Measurements from ENCODE around the gene PRDM2.

The PRDM2 gene

DNA sequence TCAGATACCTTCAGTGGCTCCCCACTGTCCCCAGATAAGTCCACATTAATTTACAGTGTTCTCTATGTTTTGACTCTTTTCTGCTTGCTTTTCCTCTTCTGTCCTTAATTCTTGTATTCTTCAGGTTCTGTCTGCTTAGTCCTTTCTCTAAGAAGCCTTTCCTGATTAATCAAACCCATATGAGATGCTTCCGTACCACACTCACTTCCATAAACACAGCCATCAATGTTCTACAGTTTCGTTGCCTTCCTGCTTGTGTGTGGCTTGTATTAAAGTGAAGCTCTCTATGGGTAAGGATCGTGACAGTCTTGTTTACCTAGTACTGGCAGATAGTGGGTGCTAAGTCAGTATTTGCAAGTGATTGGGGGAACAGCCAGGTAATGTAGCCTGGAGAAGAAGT lies 75.9 kb downstream of the PRDM2 start:
- no peaks in the 10 kb centered on the region for H3K9me2 ChIP-seq (ENCODE audit: low read depth, low read length)
- H3K4me2 ChIP-seq (ENCODE audit: low read length), result no peak overlapping the region
- peaks cover 5% of the 10 kb centered on the region; the same call in 1 of the 2 replicates for H4K20me1 ChIP-seq (ENCODE audit: insufficient read depth, low read length)
- H3K27me3 ChIP-seq (ENCODE audit: insufficient read depth, low read length), result no peaks in the 10 kb centered on the region
- H2AFZ ChIP-seq (ENCODE audit: low read length), result no peak overlapping the region
- H3K9ac ChIP-seq (ENCODE audit: low read length), result no peak overlapping the region
- H3K9me3 ChIP-seq (ENCODE audit: low read length), result no peaks in the 10 kb centered on the region
- no peak overlapping the region for H3K4me3 ChIP-seq (ENCODE audit: low read depth, low read length, poor library complexity, severe bottlenecking)
- H3F3A ChIP-seq (ENCODE audit: insufficient read depth, low read length), result no peaks in the 10 kb centered on the region
- peaks cover 28% of the 10 kb centered on the region for H3K4me1 ChIP-seq (ENCODE audit: insufficient read depth, low read length, severe bottlenecking)
- TF ChIP-seq EZH2 (IDR thresholded peaks at IDR 0.05; ENCODE audit: borderline replicate concordance, low read length), result no peak
- TF ChIP-seq, protein P1, sequence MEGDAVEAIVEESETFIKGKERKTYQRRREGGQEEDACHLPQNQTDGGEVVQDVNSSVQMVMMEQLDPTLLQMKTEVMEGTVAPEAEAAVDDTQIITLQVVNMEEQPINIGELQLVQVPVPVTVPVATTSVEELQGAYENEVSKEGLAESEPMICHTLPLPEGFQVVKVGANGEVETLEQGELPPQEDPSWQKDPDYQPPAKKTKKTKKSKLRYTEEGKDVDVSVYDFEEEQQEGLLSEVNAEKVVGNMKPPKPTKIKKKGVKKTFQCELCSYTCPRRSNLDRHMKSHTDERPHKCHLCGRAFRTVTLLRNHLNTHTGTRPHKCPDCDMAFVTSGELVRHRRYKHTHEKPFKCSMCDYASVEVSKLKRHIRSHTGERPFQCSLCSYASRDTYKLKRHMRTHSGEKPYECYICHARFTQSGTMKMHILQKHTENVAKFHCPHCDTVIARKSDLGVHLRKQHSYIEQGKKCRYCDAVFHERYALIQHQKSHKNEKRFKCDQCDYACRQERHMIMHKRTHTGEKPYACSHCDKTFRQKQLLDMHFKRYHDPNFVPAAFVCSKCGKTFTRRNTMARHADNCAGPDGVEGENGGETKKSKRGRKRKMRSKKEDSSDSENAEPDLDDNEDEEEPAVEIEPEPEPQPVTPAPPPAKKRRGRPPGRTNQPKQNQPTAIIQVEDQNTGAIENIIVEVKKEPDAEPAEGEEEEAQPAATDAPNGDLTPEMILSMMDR (IDR thresholded peaks at IDR 0.05; ENCODE audit: low read length), result no peak
- H3K79me2 ChIP-seq (ENCODE audit: insufficient read depth, low read length), result peaks cover 34% of the 10 kb centered on the region
- peaks cover 96% of the 10 kb centered on the region for H3K36me3 ChIP-seq (ENCODE audit: insufficient read depth, low read length)
- H3K27ac ChIP-seq (ENCODE audit: low read depth, low read length, poor library complexity, severe bottlenecking), result no peak overlapping the region

DNA sequence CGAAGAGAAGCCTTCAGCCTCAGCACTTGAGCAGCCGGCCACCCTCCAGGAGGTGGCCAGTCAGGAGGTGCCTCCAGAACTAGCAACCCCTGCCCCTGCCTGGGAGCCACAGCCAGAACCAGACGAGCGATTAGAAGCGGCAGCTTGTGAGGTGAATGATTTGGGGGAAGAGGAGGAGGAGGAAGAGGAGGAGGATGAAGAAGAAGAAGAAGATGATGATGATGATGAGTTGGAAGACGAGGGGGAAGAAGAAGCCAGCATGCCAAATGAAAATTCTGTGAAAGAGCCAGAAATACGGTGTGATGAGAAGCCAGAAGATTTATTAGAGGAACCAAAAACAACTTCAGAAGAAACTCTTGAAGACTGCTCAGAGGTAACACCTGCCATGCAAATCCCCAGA lies 78.4 kb downstream of the PRDM2 start:
- Histone ChIP-seq H3K9me3 (ENCODE audit: low read length) (no peaks in the 10 kb centered on the region), H3K9me2 (ENCODE audit: low read depth, low read length) (no peaks in the 10 kb centered on the region), H4K20me1 (ENCODE audit: insufficient read depth, low read length) (peaks cover 5% of the 10 kb centered on the region; the same call in 1 of the 2 replicates), H3K4me3 (ENCODE audit: low read depth, low read length, poor library complexity, severe bottlenecking) (no peak overlapping the region), H3K27ac (ENCODE audit: low read depth, low read length, poor library complexity, severe bottlenecking) (no peak overlapping the region), H3K4me2 (ENCODE audit: low read length) (no peak overlapping the region), H3K36me3 (ENCODE audit: insufficient read depth, low read length) (peaks cover 100% of the 10 kb centered on the region), H3K27me3 (ENCODE audit: insufficient read depth, low read length) (no peaks in the 10 kb centered on the region), H3K79me2 (ENCODE audit: insufficient read depth, low read length) (peaks cover 28% of the 10 kb centered on the region), H3F3A (ENCODE audit: insufficient read depth, low read length) (no peaks in the 10 kb centered on the region), H3K4me1 (ENCODE audit: insufficient read depth, low read length, severe bottlenecking) (peaks cover 49% of the 10 kb centered on the region), H2AFZ (ENCODE audit: low read length) (no peak overlapping the region), H3K9ac (ENCODE audit: low read length) (no peak overlapping the region)
- TF ChIP-seq, protein P1 (IDR thresholded peaks at IDR 0.05; ENCODE audit: low read length), result no peak
- TF ChIP-seq EZH2 (IDR thresholded peaks at IDR 0.05; ENCODE audit: borderline replicate concordance, low read length), result no peak

DNA sequence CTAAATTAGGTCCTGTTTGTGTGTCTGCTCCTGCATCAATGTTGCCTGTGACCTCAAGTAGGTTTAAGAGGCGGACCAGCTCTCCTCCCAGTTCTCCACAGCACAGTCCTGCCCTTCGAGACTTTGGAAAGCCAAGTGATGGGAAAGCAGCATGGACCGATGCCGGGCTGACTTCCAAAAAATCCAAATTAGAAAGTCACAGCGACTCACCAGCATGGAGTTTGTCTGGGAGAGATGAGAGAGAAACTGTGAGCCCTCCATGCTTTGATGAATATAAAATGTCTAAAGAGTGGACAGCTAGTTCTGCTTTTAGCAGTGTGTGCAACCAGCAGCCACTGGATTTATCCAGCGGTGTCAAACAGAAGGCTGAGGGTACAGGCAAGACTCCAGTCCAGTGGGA lies 79.9 kb downstream of the PRDM2 start:
- TF ChIP-seq, protein P1 (IDR thresholded peaks at IDR 0.05; ENCODE audit: low read length), result no peak
- TF ChIP-seq EZH2 (IDR thresholded peaks at IDR 0.05; ENCODE audit: borderline replicate concordance, low read length), result no peak
- Histone ChIP-seq H2AFZ (ENCODE audit: low read length) (no peak overlapping the region), H3K9me2 (ENCODE audit: low read depth, low read length) (no peaks in the 10 kb centered on the region), H3K9me3 (ENCODE audit: low read length) (no peaks in the 10 kb centered on the region), H3K79me2 (ENCODE audit: insufficient read depth, low read length) (peaks cover 36% of the 10 kb centered on the region), H3K9ac (ENCODE audit: low read length) (no peak overlapping the region), H3K4me2 (ENCODE audit: low read length) (no peak overlapping the region), H3K27ac (ENCODE audit: low read depth, low read length, poor library complexity, severe bottlenecking) (no peak overlapping the region), H3K27me3 (ENCODE audit: insufficient read depth, low read length) (no peaks in the 10 kb centered on the region), H3K4me1 (ENCODE audit: insufficient read depth, low read length, severe bottlenecking) (peaks cover 49% of the 10 kb centered on the region), H3K36me3 (ENCODE audit: insufficient read depth, low read length) (peaks cover 100% of the 10 kb centered on the region), H3F3A (ENCODE audit: insufficient read depth, low read length) (no peaks in the 10 kb centered on the region), H3K4me3 (ENCODE audit: low read depth, low read length, poor library complexity, severe bottlenecking) (no peak overlapping the region), H4K20me1 (ENCODE audit: insufficient read depth, low read length) (peaks cover 15% of the 10 kb centered on the region; the same call in 1 of the 2 replicates)

Data from OCI-LY1 (cell line).